ENCODE results near the gene KIAA1671. TPM values are rescaled to one million over a fixed set of nuclear protein-coding genes. Genes with fewer than 3 reads are reported as not detected.

Gene KIAA1671
- total RNA-seq, 1 donor from 2014 or later, result 40.7 TPM

GRCh38 chr22:25006354-25006753, 53.8 kb downstream of the KIAA1671 start:
- Histone ChIP-seq H3K27ac (no peak overlapping the region), H3K4me1 (peaks cover 9% of the 10 kb centered on the region), H3K4me3 (no peak overlapping the region), H3K9me3 (no peaks in the 10 kb centered on the region), H3K36me3 (no peaks in the 10 kb centered on the region), H3K27me3 (ENCODE audit: low read depth) (no peaks in the 10 kb centered on the region)
- no peak for DNase-seq
- ATAC-seq, result no peak
- intact Hi-C loops (cut with DNase I), result no loop called here
- no peak for TF ChIP-seq CTCF (IDR thresholded peaks at IDR 0.05)

- Histone ChIP-seq H3K36me3 (no peaks in the 10 kb centered on the region), H3K27me3 (ENCODE audit: low read depth) (no peaks in the 10 kb centered on the region), H3K4me1 (peaks cover 8% of the 10 kb centered on the region), H3K4me3 (no peak overlapping the region), H3K9me3 (no peaks in the 10 kb centered on the region), H3K27ac (no peak overlapping the region)
- DNase-seq (no peak), ATAC-seq (peak in 1 of 2 donors; percentile 45)
- no peak for TF ChIP-seq CTCF (IDR thresholded peaks at IDR 0.05)
- intact Hi-C loops (cut with DNase I), result no loop called here
These were observed 55.1 kb downstream of the KIAA1671 start for GRCh38 chr22:25007444-25008106.

DNA sequence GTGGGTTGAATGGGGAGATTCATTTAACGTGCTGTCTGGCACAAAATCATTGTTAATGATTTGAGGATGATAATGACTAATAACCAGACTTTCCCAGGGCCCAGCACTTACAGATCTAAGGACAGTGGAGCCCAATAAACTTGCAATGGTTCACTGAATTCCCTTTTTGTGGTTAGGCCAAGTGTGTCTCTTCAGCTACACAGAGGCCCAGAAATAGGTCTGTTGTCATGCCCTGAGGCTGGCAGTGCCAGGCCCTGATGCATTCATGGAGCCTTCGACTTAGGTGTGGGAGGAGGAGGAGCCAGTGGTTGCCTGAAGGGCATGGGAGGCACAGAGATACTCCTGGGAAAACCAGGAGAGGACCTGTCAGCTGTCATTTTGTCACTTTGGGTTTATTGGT, 56.1 kb downstream of the KIAA1671 start:
- Histone ChIP-seq H3K27ac (no peak overlapping the region), H3K27me3 (ENCODE audit: low read depth) (no peaks in the 10 kb centered on the region), H3K4me3 (no peak overlapping the region), H3K36me3 (no peaks in the 10 kb centered on the region), H3K9me3 (no peaks in the 10 kb centered on the region), H3K4me1 (peaks cover 13% of the 10 kb centered on the region)
- intact Hi-C loops (cut with DNase I), result no loop called here
- no peak for TF ChIP-seq CTCF (IDR thresholded peaks at IDR 0.05)
- DNase-seq (no peak), ATAC-seq (no peak)

DNA sequence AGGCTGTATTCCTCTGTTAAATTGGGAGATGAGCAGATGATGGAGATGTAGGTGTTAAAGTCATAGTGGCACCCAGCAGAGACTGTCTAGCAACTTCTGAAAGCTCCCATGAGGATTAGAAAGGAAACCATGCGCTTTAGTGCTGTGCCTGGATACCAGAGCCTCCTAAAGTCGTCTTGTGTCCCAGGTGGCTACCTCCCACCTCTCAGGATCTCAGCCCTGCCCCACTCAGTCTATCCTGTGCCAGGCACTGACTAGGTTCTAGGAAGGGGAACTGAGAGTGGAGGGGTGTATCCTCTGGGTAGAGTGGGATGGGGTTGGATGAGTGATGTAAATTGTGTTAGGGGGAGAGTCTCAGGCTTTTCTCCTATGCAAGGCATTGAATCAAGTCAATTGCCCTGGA, 60.2 kb downstream of the KIAA1671 start:
- TF ChIP-seq CTCF (IDR thresholded peaks at IDR 0.05), result no peak
- H3K27ac ChIP-seq, result peak overlapping the region; percentile 59
- no peak overlapping the region for H3K4me3 ChIP-seq
- H3K36me3 ChIP-seq, result no peaks in the 10 kb centered on the region
- ATAC-seq, result no peak
- no peak for DNase-seq
- intact Hi-C loops (cut with DNase I), result no loop called here
- no peaks in the 10 kb centered on the region for H3K9me3 ChIP-seq
- peaks cover 23% of the 10 kb centered on the region for H3K4me1 ChIP-seq
- no peaks in the 10 kb centered on the region for H3K27me3 ChIP-seq (ENCODE audit: low read depth)

GRCh38 chr22:25013607-25014006, 61.1 kb downstream of the KIAA1671 start:
- ATAC-seq (peak; percentile 36 to 43), DNase-seq (no peak)
- no peak for TF ChIP-seq CTCF (IDR thresholded peaks at IDR 0.05)
- H3K27ac ChIP-seq, result peak overlapping the region; percentile 59
- no peak overlapping the region for H3K4me3 ChIP-seq
- intact Hi-C loops (cut with DNase I), result no loop called here
- peaks cover 23% of the 10 kb centered on the region for H3K4me1 ChIP-seq
- H3K9me3 ChIP-seq, result no peaks in the 10 kb centered on the region
- no peaks in the 10 kb centered on the region for H3K36me3 ChIP-seq
- no peaks in the 10 kb centered on the region for H3K27me3 ChIP-seq (ENCODE audit: low read depth)

Data from lower lobe of right lung (tissue), 2 donors.